ENCODE measurements around the gene SIL1. TPM values are rescaled to one million over a fixed set of nuclear protein-coding genes. Genes with fewer than 3 reads are reported as not detected.

The SIL1 gene
- total RNA-seq, 2 donors from 2014 or later = 31.6 to 64.4 TPM

- Histone ChIP-seq H3K27ac (no peak overlapping the region), H3K36me3 (peaks cover 7% of the 10 kb centered on the region), H3K4me3 (no peak overlapping the region), H3K27me3 (no peaks in the 10 kb centered on the region), H3K4me1 (peaks cover 3% of the 10 kb centered on the region), H3K9me3 (no peaks in the 10 kb centered on the region), H3K9ac (ENCODE audit: low read depth in 2 of 2, low read length in 2 of 2) (no peak overlapping the region)
- no peak for TF ChIP-seq CTCF (IDR thresholded peaks at IDR 0.05)
- no peak for DNase-seq
- intact Hi-C loops (cut with DNase I) = no loop called here
These were observed 250.4 kb downstream of the SIL1 start for GRCh38 chr5:138947780-138948179.

- intact Hi-C loops (cut with DNase I) = no loop called here
- H3K36me3 ChIP-seq = peaks cover 7% of the 10 kb centered on the region
- DNase-seq = no peak
These were observed 251.2 kb downstream of the SIL1 start for GRCh38 chr5:138946831-138947560.

GRCh38 chr5:138946241-138946623 lies 251.9 kb downstream of the SIL1 start:
- no peak for TF ChIP-seq CTCF (IDR thresholded peaks at IDR 0.05)
- Histone ChIP-seq H3K36me3 (peaks cover 7% of the 10 kb centered on the region), H3K4me1 (no peaks in the 10 kb centered on the region), H3K4me3 (no peak overlapping the region), H3K9me3 (no peaks in the 10 kb centered on the region), H3K27me3 (no peaks in the 10 kb centered on the region), H3K9ac (ENCODE audit: low read depth in 2 of 2, low read length in 2 of 2) (no peak overlapping the region), H3K27ac (no peak overlapping the region)
- DNase-seq = no peak
- intact Hi-C loops (cut with DNase I) = no loop called here

More at GRCh38 chr5:138946831-138947560, 251.2 kb downstream of the SIL1 start:
- TF ChIP-seq CTCF (IDR thresholded peaks at IDR 0.05) = no peak
- Histone ChIP-seq H3K9me3 (no peaks in the 10 kb centered on the region), H3K4me3 (no peak overlapping the region), H3K9ac (ENCODE audit: low read depth in 2 of 2, low read length in 2 of 2) (no peak overlapping the region), H3K27ac (no peak overlapping the region), H3K27me3 (no peaks in the 10 kb centered on the region), H3K4me1 (no peaks in the 10 kb centered on the region)

GRCh38 chr5:138945421-138946240 lies 252.5 kb downstream of the SIL1 start:
- no peaks in the 10 kb centered on the region for H3K4me1 ChIP-seq
- H3K4me3 ChIP-seq = no peak overlapping the region
- no peak for DNase-seq
- no peak for TF ChIP-seq CTCF (IDR thresholded peaks at IDR 0.05)
- peaks cover 7% of the 10 kb centered on the region for H3K36me3 ChIP-seq
- no peaks in the 10 kb centered on the region for H3K27me3 ChIP-seq
- H3K9ac ChIP-seq (ENCODE audit: low read depth in 2 of 2, low read length in 2 of 2) = no peak overlapping the region
- no peak overlapping the region for H3K27ac ChIP-seq
- intact Hi-C loops (cut with DNase I) = no loop called here
- no peaks in the 10 kb centered on the region for H3K9me3 ChIP-seq

- intact Hi-C loops (cut with DNase I) = no loop called here
- no peak for DNase-seq
- Histone ChIP-seq H3K27ac (no peak overlapping the region), H3K4me3 (no peak overlapping the region), H3K36me3 (peaks cover 7% of the 10 kb centered on the region), H3K4me1 (no peaks in the 10 kb centered on the region), H3K9ac (ENCODE audit: low read depth in 2 of 2, low read length in 2 of 2) (peak overlapping the region in 1 of 2 donors; percentile 1), H3K9me3 (no peaks in the 10 kb centered on the region), H3K27me3 (no peaks in the 10 kb centered on the region)
- no peak for TF ChIP-seq CTCF (IDR thresholded peaks at IDR 0.05)
These were observed 253.4 kb downstream of the SIL1 start for GRCh38 chr5:138944527-138945322.

Data from colonic mucosa (tissue), 4 donors.